Measurements from ENCODE around the gene HNF4A.

The HNF4A gene

GRCh38 chr20:44400970-44401769 is 45.7 kb downstream of the HNF4A start:
- no peak for TF ChIP-seq EP300 (IDR thresholded peaks at IDR 0.05; ENCODE audit: borderline replicate concordance)
- no peak for TF ChIP-seq ZBTB7A (IDR thresholded peaks at IDR 0.05; ENCODE audit: low read depth)
- no peak for TF ChIP-seq CREB1 (IDR thresholded peaks at IDR 0.05; ENCODE audit: low read depth)
- TF ChIP-seq TCF12 (IDR thresholded peaks at IDR 0.05; ENCODE audit: low read depth): no peak
- no peak for TF ChIP-seq NFIC (IDR thresholded peaks at IDR 0.05)
- TF ChIP-seq FOXM1 (IDR thresholded peaks at IDR 0.05; ENCODE audit: borderline replicate concordance, low read depth): no peak
- no peak for TF ChIP-seq REST (IDR thresholded peaks at IDR 0.05; ENCODE audit: low read depth)
- TF ChIP-seq MAX (IDR thresholded peaks at IDR 0.05): no peak
- TF ChIP-seq USF1 (IDR thresholded peaks at IDR 0.05): no peak
- no peak for TF ChIP-seq YY1 (IDR thresholded peaks at IDR 0.05; ENCODE audit: low read depth)
- TF ChIP-seq TEAD4 (IDR thresholded peaks at IDR 0.05): no peak
- TF ChIP-seq TAF1 (IDR thresholded peaks at IDR 0.05; ENCODE audit: low read depth): no peak
- no peak for TF ChIP-seq EGR1 (IDR thresholded peaks at IDR 0.05)
- TF ChIP-seq RAD21 (IDR thresholded peaks at IDR 0.05; ENCODE audit: low read depth): no peak
- TF ChIP-seq CEBPB (IDR thresholded peaks at IDR 0.05): no peak

GRCh38 chr20:44401770-44402390 is 46.4 kb downstream of the HNF4A start:
- no peak for TF ChIP-seq USF1 (IDR thresholded peaks at IDR 0.05)
- TF ChIP-seq TEAD4 (IDR thresholded peaks at IDR 0.05): no peak
- no peak for TF ChIP-seq EGR1 (IDR thresholded peaks at IDR 0.05)
- no peak for TF ChIP-seq FOXM1 (IDR thresholded peaks at IDR 0.05; ENCODE audit: borderline replicate concordance, low read depth)
- TF ChIP-seq REST (IDR thresholded peaks at IDR 0.05; ENCODE audit: low read depth): no peak
- no peak for TF ChIP-seq CREB1 (IDR thresholded peaks at IDR 0.05; ENCODE audit: low read depth)
- no peak for TF ChIP-seq NFIC (IDR thresholded peaks at IDR 0.05)
- no peak for TF ChIP-seq RAD21 (IDR thresholded peaks at IDR 0.05; ENCODE audit: low read depth)
- TF ChIP-seq TAF1 (IDR thresholded peaks at IDR 0.05; ENCODE audit: low read depth): no peak
- TF ChIP-seq ZBTB7A (IDR thresholded peaks at IDR 0.05; ENCODE audit: low read depth): no peak
- TF ChIP-seq MAX (IDR thresholded peaks at IDR 0.05): no peak
- TF ChIP-seq EP300 (IDR thresholded peaks at IDR 0.05; ENCODE audit: borderline replicate concordance): no peak
- TF ChIP-seq CEBPB (IDR thresholded peaks at IDR 0.05): no peak
- no peak for TF ChIP-seq TCF12 (IDR thresholded peaks at IDR 0.05; ENCODE audit: low read depth)
- TF ChIP-seq YY1 (IDR thresholded peaks at IDR 0.05; ENCODE audit: low read depth): no peak

GRCh38 chr20:44402391-44403193 is 47.1 kb downstream of the HNF4A start:
- TF ChIP-seq USF1 (IDR thresholded peaks at IDR 0.05) (peak; percentile 60; the same call in 1 of the 2 replicates), MAX (IDR thresholded peaks at IDR 0.05) (no peak), CEBPB (IDR thresholded peaks at IDR 0.05) (no peak), EGR1 (IDR thresholded peaks at IDR 0.05) (no peak)

Measured in Ishikawa (cell line).